OCI-LY7 (cell line): ENCODE results near the gene HRH1.

Experiments
- CTCF ChIP-seq: fragments of 200-600 bp; sonication (generic); conservative IDR thresholded peaks from 2 replicates; pipeline ENCODE4 v1.5.1; 2014; ENCODE audit warnings: mild to moderate bottlenecking, antibody characterized with exemption, low read length, moderate library complexity, mixed read lengths
- EZH2phosphoT487 ChIP-seq: fragments of 200-600 bp; sonication (generic); IDR thresholded peaks from 2 replicates; pipeline ENCODE4 v1.6.1; 2018; ENCODE audit warnings: low read depth, borderline replicate concordance, mild to moderate bottlenecking, mixed run types, antibody characterized with exemption, low read length, moderate library complexity, mixed read lengths

DNA sequence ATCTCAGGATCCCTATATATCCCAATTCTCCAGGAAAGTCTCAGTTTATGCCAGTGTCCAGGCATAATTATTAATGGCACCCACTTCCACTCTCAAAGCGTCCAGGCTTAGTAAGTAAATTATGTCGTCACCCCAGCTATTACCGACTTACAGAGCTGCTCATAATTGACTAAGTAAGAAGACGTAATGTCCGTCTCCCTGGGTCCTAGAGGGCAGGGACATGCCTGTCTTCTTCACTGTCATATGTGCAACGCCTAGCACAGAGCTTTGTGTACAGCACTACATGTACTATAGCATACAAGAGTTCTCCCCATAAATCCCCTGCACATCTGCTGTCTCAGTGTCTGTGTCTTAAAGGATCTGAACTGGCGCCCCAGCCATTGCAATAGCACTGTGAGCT, 23.9 kb upstream of the HRH1 start:
- TF ChIP-seq CTCF, result no peak
- TF ChIP-seq EZH2phosphoT487, result no peak
